ENCODE results near the gene TBCA. TPM values are rescaled to one million over a fixed set of nuclear protein-coding genes. Genes with fewer than 3 reads are reported as not detected.

The TBCA gene
- total RNA-seq, 4 donors from 2014 or later, result 141 to 174 (median 150) TPM

GRCh38 chr5:77774981-77775789 is 954 bp downstream of the TBCA start:
- no peaks in the 10 kb centered on the region for H3K27me3 ChIP-seq
- 7 to 27% methylated on average over 5 to 13 of the region's 13 CpGs for WGBS, 2 donors
- DNase-seq, result no peak
- peak overlapping the region; percentile 93 to 99 (median 99) for H3K27ac ChIP-seq
- H3K36me3 ChIP-seq, result peaks cover 0 to 11% (median 0%) of the 10 kb centered on the region in 3 donors
- peak overlapping the region; percentile 61 to 90 (median 84) for H3K4me3 ChIP-seq
- peaks cover 20 to 61% (median 33%) of the 10 kb centered on the region in 3 donors for H3K4me1 ChIP-seq
- no peaks in the 10 kb centered on the region for H3K9me3 ChIP-seq
- intact Hi-C loops (cut with DNase I), result no loop called here
- TF ChIP-seq POLR2A (IDR thresholded peaks at IDR 0.05) (no peak), CTCF (IDR thresholded peaks at IDR 0.05) (no peak)

GRCh38 chr5:77773734-77774280 is 2.3 kb downstream of the TBCA start:
- DNase-seq, result no peak
- WGBS, 2 donors, result 64 to 77% methylated on average over 3 of the region's 3 CpGs
- no peak for TF ChIP-seq POLR2A (IDR thresholded peaks at IDR 0.05)
- no peak for TF ChIP-seq CTCF (IDR thresholded peaks at IDR 0.05)
- Histone ChIP-seq H3K27me3 (no peaks in the 10 kb centered on the region), H3K4me3 (peak overlapping the region in 1 of 4 donors; percentile 90), H3K9me3 (no peaks in the 10 kb centered on the region), H3K4me1 (peaks cover 20 to 75% (median 33%) of the 10 kb centered on the region in 3 donors), H3K36me3 (peaks cover 0 to 16% (median 0%) of the 10 kb centered on the region in 3 donors), H3K27ac (peak overlapping the region in 1 of 4 donors; percentile 93)
- intact Hi-C loops (cut with DNase I), result no loop called here

- no peaks in the 10 kb centered on the region for H3K9me3 ChIP-seq
- peaks cover 0 to 25% (median 0%) of the 10 kb centered on the region in 3 donors for H3K36me3 ChIP-seq
- intact Hi-C loops (cut with DNase I), result no loop called here
- peaks cover 20 to 78% (median 33%) of the 10 kb centered on the region in 3 donors for H3K4me1 ChIP-seq
- no peak overlapping the region for H3K4me3 ChIP-seq
- peak overlapping the region in 1 of 4 donors; percentile 7 for H3K27ac ChIP-seq
- H3K27me3 ChIP-seq, result no peaks in the 10 kb centered on the region
- no peak for DNase-seq
- TF ChIP-seq CTCF (IDR thresholded peaks at IDR 0.05) (no peak), POLR2A (IDR thresholded peaks at IDR 0.05) (no peak)
These were observed 3.4 kb downstream of the TBCA start for GRCh38 chr5:77772729-77773128.

- DNase-seq, result no peak
- Histone ChIP-seq H3K27me3 (no peaks in the 10 kb centered on the region), H3K4me1 (peaks cover 20 to 80% (median 28%) of the 10 kb centered on the region in 3 donors), H3K4me3 (no peak overlapping the region), H3K36me3 (peaks cover 0 to 27% (median 0%) of the 10 kb centered on the region in 3 donors), H3K27ac (peak overlapping the region in 2 of 4 donors; percentile 54 to 55), H3K9me3 (no peaks in the 10 kb centered on the region)
- intact Hi-C loops (cut with DNase I), result no loop called here
- TF ChIP-seq POLR2A (IDR thresholded peaks at IDR 0.05) (no peak), CTCF (IDR thresholded peaks at IDR 0.05) (no peak)
- 83 to 96% methylated on average over 5 of the region's 5 CpGs for WGBS, 2 donors
These were observed 4.7 kb downstream of the TBCA start for GRCh38 chr5:77771452-77771851.
